Ovary (tissue), 3 donors: ENCODE results near the gene SUCLA2.

Experiments used
- EP300 ChIP-seq: sonication (generic); formaldehyde crosslinking; IDR thresholded peaks from one replicate; pipeline ENCODE4 v1.6.1; 2017; ENCODE audit warnings: antibody characterized with exemption
- POLR2A ChIP-seq: fragments of 450-650 bp; IDR thresholded peaks from one replicate; pipeline ENCODE4 v1.6.1; 2017; ENCODE audit warnings: antibody characterized with exemption, mild to moderate bottlenecking, moderate library complexity
- TF ChIP-seq, protein P1 (sequence below), 3 donors: fragments of 450-650 bp in 2 of 3; fragments of 200-600 bp in 1 of 3; IDR thresholded peaks; one replicate each; pipeline versions ENCODE4 v1.5.1 to v1.8.0; 2016 to 2022; ENCODE audit warnings: antibody characterized with exemption in 3 of 3, mild to moderate bottlenecking in 1 of 3
- donor health status: DM: no; HTN: no; CAD: no.

DNA sequence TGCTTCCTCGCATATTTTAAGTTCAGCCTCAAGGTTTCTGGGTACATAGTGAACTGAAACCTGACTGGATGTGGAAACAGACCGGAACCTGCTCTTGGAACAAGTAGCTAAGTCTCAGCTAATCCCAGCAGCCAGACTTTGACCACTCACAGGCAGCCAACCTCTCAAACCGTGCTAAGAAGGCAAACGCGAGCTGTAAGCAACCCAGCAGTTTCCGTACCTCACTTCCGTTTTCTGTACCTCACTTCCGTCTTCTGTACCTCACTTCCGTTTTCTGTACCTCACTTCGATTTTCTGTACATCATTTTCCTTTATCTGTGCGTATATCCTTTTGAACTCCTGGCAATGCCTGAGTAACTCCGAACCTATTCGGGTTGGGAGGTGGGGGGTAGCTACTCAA is 96.8 kb downstream of the SUCLA2 start:
- TF ChIP-seq, protein P1, sequence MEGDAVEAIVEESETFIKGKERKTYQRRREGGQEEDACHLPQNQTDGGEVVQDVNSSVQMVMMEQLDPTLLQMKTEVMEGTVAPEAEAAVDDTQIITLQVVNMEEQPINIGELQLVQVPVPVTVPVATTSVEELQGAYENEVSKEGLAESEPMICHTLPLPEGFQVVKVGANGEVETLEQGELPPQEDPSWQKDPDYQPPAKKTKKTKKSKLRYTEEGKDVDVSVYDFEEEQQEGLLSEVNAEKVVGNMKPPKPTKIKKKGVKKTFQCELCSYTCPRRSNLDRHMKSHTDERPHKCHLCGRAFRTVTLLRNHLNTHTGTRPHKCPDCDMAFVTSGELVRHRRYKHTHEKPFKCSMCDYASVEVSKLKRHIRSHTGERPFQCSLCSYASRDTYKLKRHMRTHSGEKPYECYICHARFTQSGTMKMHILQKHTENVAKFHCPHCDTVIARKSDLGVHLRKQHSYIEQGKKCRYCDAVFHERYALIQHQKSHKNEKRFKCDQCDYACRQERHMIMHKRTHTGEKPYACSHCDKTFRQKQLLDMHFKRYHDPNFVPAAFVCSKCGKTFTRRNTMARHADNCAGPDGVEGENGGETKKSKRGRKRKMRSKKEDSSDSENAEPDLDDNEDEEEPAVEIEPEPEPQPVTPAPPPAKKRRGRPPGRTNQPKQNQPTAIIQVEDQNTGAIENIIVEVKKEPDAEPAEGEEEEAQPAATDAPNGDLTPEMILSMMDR (IDR thresholded peaks at IDR 0.05) = no peak
- TF ChIP-seq POLR2A (no peak), EP300 (no peak)
